Measurements from ENCODE around the gene MOV10. TPM values are rescaled to one million over a fixed set of nuclear protein-coding genes. Genes with fewer than 3 reads are reported as not detected.

Gene MOV10
- total RNA-seq, 1 donor from 2014 or later: 10.4 TPM

GRCh38 chr1:112693821-112694220, 19.4 kb downstream of the MOV10 start:
- DNase-seq: no peak
- ATAC-seq (ENCODE audit: poor library complexity): no peak
- intact Hi-C loops (cut with DNase I): no loop called here

GRCh38 chr1:112694363-112694929, 20.0 kb downstream of the MOV10 start:
- intact Hi-C loops (cut with DNase I): no loop called here
- ATAC-seq (ENCODE audit: poor library complexity) (no peak), DNase-seq (no peak)

- ATAC-seq (ENCODE audit: poor library complexity): no peak
- DNase-seq: no peak
- intact Hi-C loops (cut with DNase I): no loop called here
These were observed 20.8 kb downstream of the MOV10 start for GRCh38 chr1:112695276-112695675.

GRCh38 chr1:112696578-112697314, 22.3 kb downstream of the MOV10 start:
- DNase-seq (no peak), ATAC-seq (ENCODE audit: poor library complexity) (no peak)
- intact Hi-C loops (cut with DNase I): no loop called here

GRCh38 chr1:112697781-112698201, 23.3 kb downstream of the MOV10 start:
- no peak for DNase-seq
- intact Hi-C loops (cut with DNase I): no loop called here
- no peak for ATAC-seq (ENCODE audit: poor library complexity)

GRCh38 chr1:112698366-112699310, 24.2 kb downstream of the MOV10 start:
- intact Hi-C loops (cut with DNase I): no loop called here
- peak; percentile 3 for ATAC-seq (ENCODE audit: poor library complexity)

GRCh38 chr1:112699425-112700144, 25.1 kb downstream of the MOV10 start:
- no peak for ATAC-seq (ENCODE audit: poor library complexity)
- no peak for DNase-seq
- intact Hi-C loops (cut with DNase I): no loop called here

More at GRCh38 chr1:112698366-112699310, 24.2 kb downstream of the MOV10 start:
- DNase-seq: peak; percentile 66

- intact Hi-C loops (cut with DNase I): no loop called here
- DNase-seq: peak; percentile 99
- ATAC-seq (ENCODE audit: poor library complexity): peak; percentile 82
These were observed 26.1 kb downstream of the MOV10 start for GRCh38 chr1:112700290-112701226.

- ATAC-seq (ENCODE audit: poor library complexity) (no peak), DNase-seq (no peak)
- intact Hi-C loops (cut with DNase I): no loop called here
These were observed 27.0 kb downstream of the MOV10 start for GRCh38 chr1:112701227-112702066.

GRCh38 chr1:112702067-112702395, 27.6 kb downstream of the MOV10 start:
- ATAC-seq (ENCODE audit: poor library complexity): no peak
- DNase-seq: no peak
- intact Hi-C loops (cut with DNase I): no loop called here

GRCh38 chr1:112702420-112703261, 28.2 kb downstream of the MOV10 start:
- intact Hi-C loops (cut with DNase I): no loop called here
- DNase-seq: no peak

GRCh38 chr1:112703706-112704105, 29.2 kb downstream of the MOV10 start:
- ATAC-seq (ENCODE audit: poor library complexity): no peak
- no peak for DNase-seq
- intact Hi-C loops (cut with DNase I): no loop called here

More at GRCh38 chr1:112702420-112703261, 28.2 kb downstream of the MOV10 start:
- ATAC-seq (ENCODE audit: poor library complexity): no peak

- intact Hi-C loops (cut with DNase I): no loop called here
- DNase-seq (no peak), ATAC-seq (ENCODE audit: poor library complexity) (no peak)
These were observed 30.0 kb downstream of the MOV10 start for GRCh38 chr1:112704391-112704933.

- ATAC-seq (ENCODE audit: poor library complexity): peak; percentile 53
- peak; percentile 89 for DNase-seq
- intact Hi-C loops (cut with DNase I): loop anchor here (5.0 kb wide), 1 partner anchor 83 kb away; no protein-coding TSS in a partner anchor
These were observed 30.6 kb downstream of the MOV10 start for GRCh38 chr1:112704934-112705627.

All from Right ventricle myocardium superior (tissue), 1 donor.